ENCODE measurements around the gene KLHL30.

KLHL30 gene

GRCh38 chr2:238162846-238163441 is 24.5 kb downstream of the KLHL30 start:
- Histone ChIP-seq H3K27me3 (ENCODE audit: insufficient read depth, low read length) (no peaks in the 10 kb centered on the region), H3K27ac (ENCODE audit: low read depth, low read length, poor library complexity, severe bottlenecking) (no peak overlapping the region), H3K79me2 (ENCODE audit: insufficient read depth, low read length) (no peaks in the 10 kb centered on the region), H3K36me3 (ENCODE audit: insufficient read depth, low read length) (no peaks in the 10 kb centered on the region), H2AFZ (ENCODE audit: low read length) (no peak overlapping the region), H4K20me1 (ENCODE audit: insufficient read depth, low read length) (no peaks in the 10 kb centered on the region), H3K9ac (ENCODE audit: low read length) (no peak overlapping the region), H3K9me2 (ENCODE audit: low read depth, low read length) (no peaks in the 10 kb centered on the region), H3K9me3 (ENCODE audit: low read length) (no peaks in the 10 kb centered on the region), H3K4me2 (ENCODE audit: low read length) (no peak overlapping the region), H3K4me1 (ENCODE audit: insufficient read depth, low read length, severe bottlenecking) (peaks cover 21% of the 10 kb centered on the region), H3F3A (ENCODE audit: insufficient read depth, low read length) (no peaks in the 10 kb centered on the region), H3K4me3 (ENCODE audit: low read depth, low read length, poor library complexity, severe bottlenecking) (no peak overlapping the region)
- TF ChIP-seq CTCF (IDR thresholded peaks at IDR 0.05; ENCODE audit: low read length) = no peak
- TF ChIP-seq EZH2 (IDR thresholded peaks at IDR 0.05; ENCODE audit: borderline replicate concordance, low read length) = no peak

GRCh38 chr2:238163481-238164198 is 25.2 kb downstream of the KLHL30 start:
- Histone ChIP-seq H4K20me1 (ENCODE audit: insufficient read depth, low read length) (no peaks in the 10 kb centered on the region), H3K27me3 (ENCODE audit: insufficient read depth, low read length) (no peaks in the 10 kb centered on the region), H3K9me2 (ENCODE audit: low read depth, low read length) (no peaks in the 10 kb centered on the region), H2AFZ (ENCODE audit: low read length) (no peak overlapping the region), H3K9me3 (ENCODE audit: low read length) (no peaks in the 10 kb centered on the region), H3F3A (ENCODE audit: insufficient read depth, low read length) (no peaks in the 10 kb centered on the region), H3K4me1 (ENCODE audit: insufficient read depth, low read length, severe bottlenecking) (peaks cover 21% of the 10 kb centered on the region), H3K36me3 (ENCODE audit: insufficient read depth, low read length) (peaks cover under 1% of the 10 kb centered on the region; the same call in 1 of the 2 replicates), H3K27ac (ENCODE audit: low read depth, low read length, poor library complexity, severe bottlenecking) (no peak overlapping the region), H3K4me2 (ENCODE audit: low read length) (no peak overlapping the region), H3K4me3 (ENCODE audit: low read depth, low read length, poor library complexity, severe bottlenecking) (no peak overlapping the region), H3K9ac (ENCODE audit: low read length) (no peak overlapping the region), H3K79me2 (ENCODE audit: insufficient read depth, low read length) (no peaks in the 10 kb centered on the region)
- TF ChIP-seq EZH2 (IDR thresholded peaks at IDR 0.05; ENCODE audit: borderline replicate concordance, low read length) (no peak), CTCF (IDR thresholded peaks at IDR 0.05; ENCODE audit: low read length) (no peak)

- no peak for TF ChIP-seq EZH2 (IDR thresholded peaks at IDR 0.05; ENCODE audit: borderline replicate concordance, low read length)
- no peak for TF ChIP-seq CTCF (IDR thresholded peaks at IDR 0.05; ENCODE audit: low read length)
- Histone ChIP-seq H3K9me3 (ENCODE audit: low read length) (no peaks in the 10 kb centered on the region), H3K79me2 (ENCODE audit: insufficient read depth, low read length) (no peaks in the 10 kb centered on the region), H4K20me1 (ENCODE audit: insufficient read depth, low read length) (no peaks in the 10 kb centered on the region), H3K27me3 (ENCODE audit: insufficient read depth, low read length) (no peaks in the 10 kb centered on the region), H3K4me1 (ENCODE audit: insufficient read depth, low read length, severe bottlenecking) (peaks cover 13% of the 10 kb centered on the region), H3K4me2 (ENCODE audit: low read length) (no peak overlapping the region), H3K9ac (ENCODE audit: low read length) (no peak overlapping the region), H2AFZ (ENCODE audit: low read length) (no peak overlapping the region), H3K36me3 (ENCODE audit: insufficient read depth, low read length) (peaks cover 13% of the 10 kb centered on the region), H3K27ac (ENCODE audit: low read depth, low read length, poor library complexity, severe bottlenecking) (no peak overlapping the region), H3K9me2 (ENCODE audit: low read depth, low read length) (no peaks in the 10 kb centered on the region), H3F3A (ENCODE audit: insufficient read depth, low read length) (no peaks in the 10 kb centered on the region), H3K4me3 (ENCODE audit: low read depth, low read length, poor library complexity, severe bottlenecking) (no peak overlapping the region)
These were observed 26.4 kb downstream of the KLHL30 start for GRCh38 chr2:238164906-238165287.

Measured in OCI-LY1 (cell line).